ENCODE data around the gene RAD21L1. TPM values are rescaled to one million over a fixed set of nuclear protein-coding genes. Genes with fewer than 3 reads are reported as not detected.

Gene RAD21L1
- total and polyA plus RNA-seq, 5 experiments from 2014 or later = 0.49 TPM; not detected in 4

DNA sequence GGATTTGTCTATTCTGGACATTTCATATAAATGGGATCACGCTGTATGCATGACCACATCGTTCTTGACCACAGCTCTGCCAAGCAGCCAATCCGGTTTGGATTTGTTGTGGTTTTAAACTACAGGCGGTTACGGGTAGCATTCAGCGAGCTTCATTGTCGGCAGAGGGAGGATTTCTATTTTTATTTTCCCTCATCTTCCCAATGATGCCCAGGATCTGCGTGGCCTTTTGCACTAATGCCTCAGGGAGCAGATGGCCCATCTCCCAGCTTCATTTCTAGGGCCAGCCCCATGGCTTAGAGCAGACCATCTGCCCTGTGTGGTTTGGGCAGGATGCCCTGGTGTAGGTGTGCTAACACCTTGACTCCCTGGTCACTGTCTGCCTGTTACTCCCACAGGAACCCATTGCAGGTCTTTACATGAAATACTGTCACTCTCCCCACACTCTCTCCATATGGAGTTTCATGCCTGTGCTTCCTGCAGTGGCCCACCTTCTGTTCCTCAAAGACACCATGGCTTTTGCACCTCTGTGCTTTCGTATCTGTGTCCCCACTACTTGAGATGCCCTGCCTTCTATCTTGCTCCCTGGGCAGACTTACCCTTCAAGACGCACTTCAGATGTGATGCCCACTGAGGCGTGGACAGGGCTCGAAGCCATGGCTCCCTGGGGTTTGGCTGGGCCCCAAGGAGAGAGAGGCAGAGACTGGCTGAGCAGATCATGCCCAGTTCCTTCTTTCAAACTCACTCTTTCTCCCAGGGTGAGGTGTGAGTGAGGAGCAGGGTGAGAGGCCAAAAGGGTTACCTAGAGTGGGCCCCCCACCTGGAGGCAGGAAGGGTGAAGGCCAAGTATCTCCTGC lies 77.1 kb downstream of the RAD21L1 start:
- ATAC-seq (peak in 1 of 2 donors; percentile 38), DNase-seq (peak in 1 of 10 donors; percentile 45)
- Mint-ChIP-seq H3K27ac (peak overlapping the region in 4 of 10 donors; percentile 2 to 73 (median 51)), H3K27me3 (no peaks in the 10 kb centered on the region), H3K4me3 (no peak overlapping the region), H3K36me3 (peaks cover 0 to 48% (median 4%) of the 10 kb centered on the region in 3 donors), H3K9me3 (no peaks in the 10 kb centered on the region), H3K4me1 (peaks cover 24 to 36% (median 30%) of the 10 kb centered on the region in 4 donors)
- POLR2A ChIA-PET = interaction anchor here (1.4 kb wide), 1 partner anchor 16 kb away, joined by 3 read pairs; no protein-coding TSS in a partner anchor

DNA sequence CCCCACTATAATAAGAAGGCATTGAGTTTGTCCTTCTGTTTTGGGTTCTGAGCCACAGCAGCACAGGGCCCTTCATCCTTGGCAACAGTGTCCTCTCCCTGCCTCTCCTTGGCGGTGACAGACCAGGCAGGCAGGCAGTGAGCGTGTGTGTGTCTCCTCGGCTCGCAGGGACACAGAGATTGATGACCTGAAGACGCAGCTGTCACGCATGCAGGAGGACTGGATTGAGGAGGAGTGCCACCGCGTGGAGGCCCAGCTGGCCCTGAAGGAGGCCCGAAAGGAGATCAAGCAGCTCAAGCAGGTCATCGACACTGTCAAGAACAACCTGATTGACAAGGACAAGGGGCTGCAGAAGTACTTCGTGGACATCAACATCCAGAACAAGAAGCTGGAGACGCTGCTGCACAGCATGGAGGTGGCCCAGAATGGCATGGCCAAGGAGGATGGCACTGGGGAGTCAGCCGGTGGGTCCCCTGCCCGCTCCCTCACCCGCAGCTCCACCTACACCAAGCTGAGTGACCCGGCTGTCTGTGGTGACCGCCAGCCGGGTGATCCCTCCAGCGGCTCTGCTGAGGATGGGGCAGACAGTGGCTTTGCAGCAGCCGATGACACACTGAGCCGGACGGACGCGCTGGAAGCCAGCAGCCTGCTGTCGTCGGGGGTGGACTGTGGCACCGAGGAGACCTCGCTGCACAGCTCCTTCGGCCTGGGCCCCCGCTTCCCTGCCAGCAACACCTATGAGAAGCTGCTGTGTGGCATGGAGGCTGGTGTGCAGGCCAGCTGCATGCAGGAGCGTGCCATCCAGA lies 79.1 kb downstream of the RAD21L1 start:
- Mint-ChIP-seq H3K4me1 (peaks cover 13 to 23% (median 19%) of the 10 kb centered on the region in 4 donors), H3K27ac (peak overlapping the region in 5 of 10 donors; percentile 14 to 84 (median 56)), H3K27me3 (no peaks in the 10 kb centered on the region), H3K36me3 (peaks cover 0 to 43% (median 0%) of the 10 kb centered on the region in 3 donors), H3K4me3 (no peak overlapping the region), H3K9me3 (no peaks in the 10 kb centered on the region)
- no peak for ATAC-seq
- DNase-seq = peak in 1 of 10 donors; percentile 42
- POLR2A ChIA-PET = interaction anchor here (1.0 kb wide), 1 partner anchor 14 kb away, joined by 4 read pairs; no protein-coding TSS in a partner anchor

Other genes with a start within 250 kb of the RAD21L1 start
- under 1 TPM; 0.44 to 0.70 TPM for gene RSPO4, start 223.7 kb upstream of the RAD21L1 start, total RNA-seq
- not detected for gene RSPO4, start 223.7 kb upstream of the RAD21L1 start, polyA plus RNA-seq
- 100 to 1,000 TPM; 106 to 110 TPM for gene PSMF1, start 107.4 kb upstream of the RAD21L1 start, total RNA-seq
- gene PSMF1, start 107.4 kb upstream of the RAD21L1 start, polyA plus RNA-seq = 100 to 1,000 TPM; 121 to 171 (median 152) TPM
- not detected for gene TMEM74B, start 41.1 kb upstream of the RAD21L1 start, total RNA-seq
- not detected for gene TMEM74B, start 41.1 kb upstream of the RAD21L1 start, polyA plus RNA-seq
- gene C20orf202, start 22.6 kb upstream of the RAD21L1 start, total RNA-seq = under 1 TPM; 0.68 to 0.85 TPM
- not detected for gene C20orf202, start 22.6 kb upstream of the RAD21L1 start, polyA plus RNA-seq
- gene SNPH, start 40.2 kb downstream of the RAD21L1 start, total RNA-seq = 10 to 100 TPM; 25.7 to 26.6 TPM
- gene SNPH, start 40.2 kb downstream of the RAD21L1 start, polyA plus RNA-seq = 10 to 100 TPM in 1 of 3 donors, 1 to 10 TPM in 2; 5.2 to 13.5 (median 6.3) TPM
- gene SDCBP2, start 103.1 kb downstream of the RAD21L1 start, total RNA-seq = 1 to 10 TPM; 2.7 to 3.3 TPM
- 1 to 10 TPM in 1 of 3 donors, under 1 TPM in 2; 0.81 to 1.5 (median 0.98) TPM for gene SDCBP2, start 103.1 kb downstream of the RAD21L1 start, polyA plus RNA-seq
- 10 to 100 TPM; 79.0 to 79.4 TPM for gene FKBP1A, start 167.0 kb downstream of the RAD21L1 start, total RNA-seq
- gene FKBP1A, start 167.0 kb downstream of the RAD21L1 start, polyA plus RNA-seq = 10 to 100 TPM; 47.2 to 50.4 (median 50.1) TPM
- 10 to 100 TPM; 70.3 to 72.6 TPM for gene NSFL1C, start 240.8 kb downstream of the RAD21L1 start, total RNA-seq
- gene NSFL1C, start 240.8 kb downstream of the RAD21L1 start, polyA plus RNA-seq = 10 to 100 TPM; 68.1 to 82.8 (median 77.0) TPM